ENCODE data around the gene RAB35. TPM values are rescaled to one million over a fixed set of nuclear protein-coding genes. Genes with fewer than 3 reads are reported as not detected.
A peak's percentile ranks its signal among the peaks of the same experiment; 100 is the strongest.

The RAB35 gene
- total RNA-seq, 2 experiments from 2014 or later, result 38.2 to 41.5 TPM

DNA sequence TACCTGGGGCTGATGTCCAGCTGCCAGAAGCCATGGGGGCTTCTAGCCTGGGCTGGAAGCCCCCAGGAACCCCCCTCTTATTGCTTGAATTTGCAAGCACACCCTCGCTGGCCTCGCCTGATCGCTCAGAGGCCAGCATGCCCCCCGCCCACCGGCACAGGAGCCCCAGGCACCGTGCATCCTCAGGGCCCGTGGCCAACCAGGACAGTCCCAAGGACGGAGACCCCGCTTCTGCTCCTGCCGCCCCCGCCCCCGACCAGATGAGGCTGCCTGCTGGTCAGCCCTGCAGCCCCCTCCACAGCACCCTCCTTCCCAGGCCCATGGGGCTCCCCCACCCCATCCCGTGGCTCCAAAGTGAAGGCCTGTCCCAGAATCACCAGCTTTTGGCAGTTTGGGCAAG, 21.2 kb downstream of the RAB35 start:
- Mint-ChIP-seq H3K4me1 (ENCODE audit: low read depth) (peaks cover 3% of the 10 kb centered on the region), H3K27ac (no peak overlapping the region), H3K27me3 (no peaks in the 10 kb centered on the region), H3K36me3 (ENCODE audit: low read depth) (peaks cover 29% of the 10 kb centered on the region), H3K4me3 (no peak overlapping the region), H3K9me3 (no peaks in the 10 kb centered on the region)
- POLR2A ChIA-PET, result interaction anchor here (0.8 to 3.5 kb wide), 5 partner anchors 9 to 20 kb away, joined by 3 to 16 read pairs (median 4); partner anchors contain the start of gene RAB35
- TF ChIP-seq, protein P1, sequence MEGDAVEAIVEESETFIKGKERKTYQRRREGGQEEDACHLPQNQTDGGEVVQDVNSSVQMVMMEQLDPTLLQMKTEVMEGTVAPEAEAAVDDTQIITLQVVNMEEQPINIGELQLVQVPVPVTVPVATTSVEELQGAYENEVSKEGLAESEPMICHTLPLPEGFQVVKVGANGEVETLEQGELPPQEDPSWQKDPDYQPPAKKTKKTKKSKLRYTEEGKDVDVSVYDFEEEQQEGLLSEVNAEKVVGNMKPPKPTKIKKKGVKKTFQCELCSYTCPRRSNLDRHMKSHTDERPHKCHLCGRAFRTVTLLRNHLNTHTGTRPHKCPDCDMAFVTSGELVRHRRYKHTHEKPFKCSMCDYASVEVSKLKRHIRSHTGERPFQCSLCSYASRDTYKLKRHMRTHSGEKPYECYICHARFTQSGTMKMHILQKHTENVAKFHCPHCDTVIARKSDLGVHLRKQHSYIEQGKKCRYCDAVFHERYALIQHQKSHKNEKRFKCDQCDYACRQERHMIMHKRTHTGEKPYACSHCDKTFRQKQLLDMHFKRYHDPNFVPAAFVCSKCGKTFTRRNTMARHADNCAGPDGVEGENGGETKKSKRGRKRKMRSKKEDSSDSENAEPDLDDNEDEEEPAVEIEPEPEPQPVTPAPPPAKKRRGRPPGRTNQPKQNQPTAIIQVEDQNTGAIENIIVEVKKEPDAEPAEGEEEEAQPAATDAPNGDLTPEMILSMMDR (IDR thresholded peaks at IDR 0.05), result no peak
- DNase-seq (no peak), ATAC-seq (no peak)
- intact Hi-C loops (cut with micrococcal nuclease), result no loop called here
- CTCF ChIA-PET, result interaction anchor here (0.6 kb wide), 1 partner anchor 14 kb away, joined by 3 read pairs; no protein-coding TSS in a partner anchor

GRCh38 chr12:120094485-120094884, 22.1 kb downstream of the RAB35 start:
- peak overlapping the region; percentile 71 for H3K27ac Mint-ChIP-seq
- POLR2A ChIA-PET, result interaction anchor here (0.8 to 3.5 kb wide), 6 partner anchors 9 to 87 kb away, joined by 3 to 16 read pairs (median 5); partner anchors contain the start of gene RAB35
- peaks cover 34% of the 10 kb centered on the region for H3K36me3 Mint-ChIP-seq (ENCODE audit: low read depth)

GRCh38 chr12:120093592-120094355, 22.8 kb downstream of the RAB35 start:
- no peak for DNase-seq
- Mint-ChIP-seq H3K9me3 (no peaks in the 10 kb centered on the region), H3K27me3 (no peaks in the 10 kb centered on the region), H3K4me3 (no peak overlapping the region), H3K27ac (peak overlapping the region; percentile 55), H3K4me1 (ENCODE audit: low read depth) (peaks cover 4% of the 10 kb centered on the region), H3K36me3 (ENCODE audit: low read depth) (peaks cover 37% of the 10 kb centered on the region)
- intact Hi-C loops (cut with micrococcal nuclease), result no loop called here
- ATAC-seq, result peak; percentile 29
- TF ChIP-seq, protein P1 (IDR thresholded peaks at IDR 0.05), result no peak
- CTCF ChIA-PET, result no interaction called here
- POLR2A ChIA-PET, result interaction anchor here (1.1 to 3.5 kb wide), 4 partner anchors 10 to 87 kb away, joined by 4 to 16 read pairs (median 8); partner anchors contain the start of gene RAB35

More at GRCh38 chr12:120094485-120094884, 22.1 kb downstream of the RAB35 start:
- DNase-seq (no peak), ATAC-seq (no peak)
- Mint-ChIP-seq H3K4me3 (no peak overlapping the region), H3K9me3 (no peaks in the 10 kb centered on the region), H3K4me1 (ENCODE audit: low read depth) (peaks cover 3% of the 10 kb centered on the region), H3K27me3 (no peaks in the 10 kb centered on the region)
- intact Hi-C loops (cut with micrococcal nuclease), result no loop called here
- CTCF ChIA-PET, result no interaction called here
- TF ChIP-seq, protein P1 (IDR thresholded peaks at IDR 0.05), result no peak

DNA sequence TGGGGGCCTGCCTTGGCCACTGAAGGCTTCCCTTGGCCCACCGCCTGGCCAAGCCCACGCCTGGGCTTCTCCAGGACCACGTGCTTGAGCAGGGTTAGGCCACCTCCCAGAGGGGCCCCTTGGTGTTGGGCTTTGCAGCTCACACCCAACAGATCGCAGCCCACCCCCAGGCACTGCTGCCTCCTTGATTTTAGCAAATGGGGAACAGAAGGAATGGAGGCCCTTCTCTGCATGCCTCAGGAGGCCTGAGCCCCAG, 23.3 kb downstream of the RAB35 start:
- H3K27ac Mint-ChIP-seq, result no peak overlapping the region
- H3K27me3 Mint-ChIP-seq, result no peaks in the 10 kb centered on the region
- ATAC-seq (no peak), DNase-seq (no peak)
- TF ChIP-seq, protein P1 (IDR thresholded peaks at IDR 0.05), result no peak
- no peak overlapping the region for H3K4me3 Mint-ChIP-seq
- POLR2A ChIA-PET, result interaction anchor here (3.5 kb wide), 1 partner anchor 22 kb away, joined by 16 read pairs; the partner anchor contains the start of gene RAB35
- CTCF ChIA-PET, result no interaction called here
- H3K36me3 Mint-ChIP-seq (ENCODE audit: low read depth), result peaks cover 37% of the 10 kb centered on the region
- no peaks in the 10 kb centered on the region for H3K9me3 Mint-ChIP-seq
- H3K4me1 Mint-ChIP-seq (ENCODE audit: low read depth), result peaks cover 5% of the 10 kb centered on the region
- intact Hi-C loops (cut with micrococcal nuclease), result no loop called here
